ENCODE results near the gene EML5. TPM values are rescaled to one million over a fixed set of nuclear protein-coding genes. Genes with fewer than 3 reads are reported as not detected.

Gene EML5
- total and polyA plus RNA-seq, 2 experiments from 2014 or later = 1.4 TPM; not detected in 1

DNA sequence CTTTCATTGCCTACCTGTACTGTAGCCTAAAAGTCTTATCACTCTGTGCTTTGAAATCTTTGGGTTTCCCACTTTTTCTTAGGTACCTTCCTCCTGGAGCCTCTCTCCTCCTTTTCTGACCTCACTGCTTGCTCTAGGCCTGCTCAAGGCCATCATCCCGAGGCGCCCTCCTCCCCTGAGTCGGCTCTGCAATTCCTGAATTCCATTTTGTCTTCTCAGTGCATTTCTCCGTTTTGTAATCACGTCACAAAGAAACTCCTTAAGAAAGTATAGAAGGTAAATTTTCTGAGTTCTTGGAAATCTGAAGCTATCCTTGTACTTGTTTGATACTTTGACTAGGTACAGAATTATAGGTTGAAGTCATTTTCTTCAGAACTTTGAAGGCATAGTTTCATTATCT is 204.7 kb downstream of the EML5 start:
- no peaks in the 10 kb centered on the region for H3K9me2 ChIP-seq (replicated peaks; ENCODE audit: insufficient read depth)
- H3K4me1 ChIP-seq (ENCODE audit: insufficient read depth) = no peaks in the 10 kb centered on the region
- H3K4me3 ChIP-seq = no peak overlapping the region
- DNase-seq (ENCODE audit: low spot score) = no peak
- no peaks in the 10 kb centered on the region for H4K20me1 ChIP-seq (ENCODE audit: insufficient read depth, poor library complexity, severe bottlenecking)
- 97% methylated on average over 5 of the region's 5 CpGs for WGBS (ENCODE audit: low lambda C conversion rate, missing lambda C conversion rate)
- TF ChIP-seq EZH2 (IDR thresholded peaks at IDR 0.05; ENCODE audit: borderline replicate concordance) = no peak
- TF ChIP-seq EZH2phosphoT487 (IDR thresholded peaks at IDR 0.05; ENCODE audit: low read depth, severe bottlenecking, unreplicated experiment) = no peak
- TF ChIP-seq, protein P1, sequence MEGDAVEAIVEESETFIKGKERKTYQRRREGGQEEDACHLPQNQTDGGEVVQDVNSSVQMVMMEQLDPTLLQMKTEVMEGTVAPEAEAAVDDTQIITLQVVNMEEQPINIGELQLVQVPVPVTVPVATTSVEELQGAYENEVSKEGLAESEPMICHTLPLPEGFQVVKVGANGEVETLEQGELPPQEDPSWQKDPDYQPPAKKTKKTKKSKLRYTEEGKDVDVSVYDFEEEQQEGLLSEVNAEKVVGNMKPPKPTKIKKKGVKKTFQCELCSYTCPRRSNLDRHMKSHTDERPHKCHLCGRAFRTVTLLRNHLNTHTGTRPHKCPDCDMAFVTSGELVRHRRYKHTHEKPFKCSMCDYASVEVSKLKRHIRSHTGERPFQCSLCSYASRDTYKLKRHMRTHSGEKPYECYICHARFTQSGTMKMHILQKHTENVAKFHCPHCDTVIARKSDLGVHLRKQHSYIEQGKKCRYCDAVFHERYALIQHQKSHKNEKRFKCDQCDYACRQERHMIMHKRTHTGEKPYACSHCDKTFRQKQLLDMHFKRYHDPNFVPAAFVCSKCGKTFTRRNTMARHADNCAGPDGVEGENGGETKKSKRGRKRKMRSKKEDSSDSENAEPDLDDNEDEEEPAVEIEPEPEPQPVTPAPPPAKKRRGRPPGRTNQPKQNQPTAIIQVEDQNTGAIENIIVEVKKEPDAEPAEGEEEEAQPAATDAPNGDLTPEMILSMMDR (IDR thresholded peaks at IDR 0.05; ENCODE audit: poor library complexity) = no peak
- no peaks in the 10 kb centered on the region for H3K27me3 ChIP-seq
- no peaks in the 10 kb centered on the region for H3K9me3 ChIP-seq (ENCODE audit: low read depth)
- H3K27ac ChIP-seq = no peak overlapping the region
- no peaks in the 10 kb centered on the region for H3K36me3 ChIP-seq (replicated peaks; ENCODE audit: insufficient read depth, low read depth)
- H3K4me2 ChIP-seq = no peak overlapping the region
- no peak overlapping the region for H2AFZ ChIP-seq
- H3K79me2 ChIP-seq = peaks cover 5% of the 10 kb centered on the region

DNA sequence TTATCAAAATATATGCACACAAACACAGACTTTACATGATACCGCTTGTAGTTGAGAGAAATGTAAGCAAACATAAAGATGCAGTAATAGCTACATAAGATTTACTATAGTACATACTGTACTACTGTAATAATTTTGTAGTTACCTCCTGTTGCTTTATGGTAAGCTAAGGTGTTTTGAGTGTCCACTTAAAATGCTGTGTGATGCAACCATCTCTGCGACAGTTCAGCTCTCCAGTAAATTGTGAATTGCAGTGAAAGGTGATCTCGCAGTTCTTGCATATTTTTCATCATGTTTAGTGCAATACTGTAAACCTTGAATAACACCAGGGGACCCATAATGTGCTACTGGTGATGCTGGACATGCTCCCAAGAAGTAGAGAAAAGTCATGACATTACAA is 208.3 kb downstream of the EML5 start:
- 100% methylated on average over 3 of the region's 3 CpGs for WGBS (ENCODE audit: low lambda C conversion rate, missing lambda C conversion rate)

DNA sequence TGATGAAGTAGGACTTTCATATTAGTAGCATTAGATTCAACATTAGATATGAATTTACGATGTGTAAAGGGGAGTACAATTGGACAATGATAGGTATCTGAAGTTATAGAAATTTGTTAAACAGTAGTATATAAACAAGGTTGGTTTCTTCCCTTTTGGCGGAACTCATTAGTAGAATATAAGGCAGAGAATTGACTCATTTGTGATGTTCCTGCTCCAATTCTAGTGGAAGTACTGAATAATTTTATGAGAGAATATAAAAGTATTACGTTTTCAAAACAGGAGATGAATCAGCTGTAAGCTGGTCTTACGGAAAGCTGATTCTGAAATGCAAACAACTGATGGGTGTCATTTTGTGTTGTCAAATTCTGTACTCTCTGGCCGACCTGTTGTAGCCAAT is 216.5 kb downstream of the EML5 start:
- H2AFZ ChIP-seq = no peak overlapping the region
- no peak overlapping the region for H3K4me3 ChIP-seq
- peaks cover 3% of the 10 kb centered on the region for H3K79me2 ChIP-seq
- no peaks in the 10 kb centered on the region for H3K9me2 ChIP-seq (replicated peaks; ENCODE audit: insufficient read depth)
- TF ChIP-seq, protein P1 (IDR thresholded peaks at IDR 0.05; ENCODE audit: poor library complexity) = no peak
- TF ChIP-seq EZH2phosphoT487 (IDR thresholded peaks at IDR 0.05; ENCODE audit: low read depth, severe bottlenecking, unreplicated experiment) (no peak), EZH2 (IDR thresholded peaks at IDR 0.05; ENCODE audit: borderline replicate concordance) (no peak)
- no peak overlapping the region for H3K4me2 ChIP-seq
- H3K27me3 ChIP-seq = no peaks in the 10 kb centered on the region
- H3K9me3 ChIP-seq (ENCODE audit: low read depth) = no peaks in the 10 kb centered on the region
- H4K20me1 ChIP-seq (ENCODE audit: insufficient read depth, poor library complexity, severe bottlenecking) = no peaks in the 10 kb centered on the region
- no peak for DNase-seq (ENCODE audit: low spot score)
- peaks cover 13% of the 10 kb centered on the region for H3K36me3 ChIP-seq (replicated peaks; ENCODE audit: insufficient read depth, low read depth)
- H3K27ac ChIP-seq = no peak overlapping the region
- no peaks in the 10 kb centered on the region for H3K4me1 ChIP-seq (ENCODE audit: insufficient read depth)
- WGBS (ENCODE audit: low lambda C conversion rate, missing lambda C conversion rate) = 96% methylated on average over 5 of the region's 5 CpGs

More for the DNA sequence above, 208.3 kb downstream of the EML5 start:
- H3K4me3 ChIP-seq = no peak overlapping the region
- H3K4me2 ChIP-seq = no peak overlapping the region
- H3K79me2 ChIP-seq = peaks cover 14% of the 10 kb centered on the region
- no peaks in the 10 kb centered on the region for H3K9me3 ChIP-seq (ENCODE audit: low read depth)
- DNase-seq (ENCODE audit: low spot score) = no peak
- H2AFZ ChIP-seq = no peak overlapping the region
- H3K4me1 ChIP-seq (ENCODE audit: insufficient read depth) = no peaks in the 10 kb centered on the region
- no peaks in the 10 kb centered on the region for H3K36me3 ChIP-seq (replicated peaks; ENCODE audit: insufficient read depth, low read depth)
- no peak overlapping the region for H3K27ac ChIP-seq
- no peaks in the 10 kb centered on the region for H3K27me3 ChIP-seq
- TF ChIP-seq EZH2 (IDR thresholded peaks at IDR 0.05; ENCODE audit: borderline replicate concordance) = no peak
- no peak for TF ChIP-seq EZH2phosphoT487 (IDR thresholded peaks at IDR 0.05; ENCODE audit: low read depth, severe bottlenecking, unreplicated experiment)
- TF ChIP-seq, protein P1 (IDR thresholded peaks at IDR 0.05; ENCODE audit: poor library complexity) = no peak
- H3K9me2 ChIP-seq (replicated peaks; ENCODE audit: insufficient read depth) = no peaks in the 10 kb centered on the region
- H4K20me1 ChIP-seq (ENCODE audit: insufficient read depth, poor library complexity, severe bottlenecking) = no peaks in the 10 kb centered on the region

DNA sequence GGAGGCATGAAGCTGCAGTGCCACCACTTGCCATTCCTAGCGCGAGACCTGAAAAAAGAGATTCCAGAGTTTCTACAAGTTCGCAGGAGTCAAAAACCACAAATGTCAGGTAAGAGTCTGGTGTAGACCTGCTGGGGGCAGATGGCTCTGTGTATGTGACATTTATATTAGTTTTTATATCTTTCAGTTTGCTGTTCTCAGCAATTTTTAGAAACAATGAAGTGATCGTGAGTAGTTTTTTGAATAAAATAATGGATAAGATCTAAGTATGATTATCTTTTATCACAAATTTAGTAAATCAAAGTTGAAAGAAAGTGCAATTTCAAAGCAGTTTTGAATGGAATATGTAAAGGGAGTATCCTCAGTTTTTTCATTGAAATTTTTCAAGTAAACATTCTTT is 220.6 kb downstream of the EML5 start:
- no peak overlapping the region for H3K4me2 ChIP-seq
- H3K27ac ChIP-seq = no peak overlapping the region
- 96% methylated on average over 4 of the region's 4 CpGs for WGBS (ENCODE audit: low lambda C conversion rate, missing lambda C conversion rate)
- H3K4me3 ChIP-seq = no peak overlapping the region
- H3K79me2 ChIP-seq = peaks cover 30% of the 10 kb centered on the region
- no peaks in the 10 kb centered on the region for H3K4me1 ChIP-seq (ENCODE audit: insufficient read depth)
- H4K20me1 ChIP-seq (ENCODE audit: insufficient read depth, poor library complexity, severe bottlenecking) = peaks cover 3% of the 10 kb centered on the region
- TF ChIP-seq, protein P1 (IDR thresholded peaks at IDR 0.05; ENCODE audit: poor library complexity) = no peak
- TF ChIP-seq EZH2phosphoT487 (IDR thresholded peaks at IDR 0.05; ENCODE audit: low read depth, severe bottlenecking, unreplicated experiment) (no peak), EZH2 (IDR thresholded peaks at IDR 0.05; ENCODE audit: borderline replicate concordance) (no peak)
- DNase-seq (ENCODE audit: low spot score) = no peak
- H3K27me3 ChIP-seq = no peaks in the 10 kb centered on the region
- H3K9me2 ChIP-seq (replicated peaks; ENCODE audit: insufficient read depth) = no peaks in the 10 kb centered on the region
- H3K9me3 ChIP-seq (ENCODE audit: low read depth) = no peaks in the 10 kb centered on the region
- H3K36me3 ChIP-seq (replicated peaks; ENCODE audit: insufficient read depth, low read depth) = peaks cover 9% of the 10 kb centered on the region
- no peak overlapping the region for H2AFZ ChIP-seq
